Progenitor cell of endocrine pancreas (in vitro differentiated cells): Measurements from ENCODE around the gene ATP23. TPM values are rescaled to one million over a fixed set of nuclear protein-coding genes. Genes with fewer than 3 reads are reported as not detected.

Source experiments
- DNase-seq: peaks from one replicate; pipeline ENCODE4 v3.0.0; 2021; ENCODE audit warnings: low spot score; ENCODE audit not compliant: unreplicated experiment
- H3K27ac Mint-ChIP-seq: 2 replicates; pipeline ENCODE4 v1.8.0; 2021; ENCODE audit warnings: mild to moderate bottlenecking, moderate library complexity, mixed read lengths
- H3K27me3 Mint-ChIP-seq: 2 replicates; pipeline ENCODE4 v1.8.0; 2021; ENCODE audit warnings: mixed read lengths
- H3K36me3 Mint-ChIP-seq: 2 replicates; pipeline ENCODE4 v1.8.0; 2022; ENCODE audit warnings: mixed read lengths; ENCODE audit not compliant: insufficient read depth
- H3K4me1 Mint-ChIP-seq: 2 replicates; pipeline ENCODE4 v1.8.0; 2021; ENCODE audit warnings: low read depth, mixed read lengths
- H3K4me3 Mint-ChIP-seq: 2 replicates; pipeline ENCODE4 v1.8.0; 2021; ENCODE audit warnings: low read depth, mild to moderate bottlenecking, moderate library complexity, mixed read lengths
- H3K9me3 Mint-ChIP-seq: 2 replicates; pipeline ENCODE4 v1.8.0; 2021; ENCODE audit warnings: low read depth, mixed read lengths
- long read RNA-seq: library from polyadenylated mRNA; unstranded; transcript quantifications from one replicate; pipeline ENCODE4 v2.0.0, GENCODE V29; 2020
- total RNA-seq: library from RNA; stranded (reverse); gene quantifications from 2 replicates; pipeline ENCODE4 v1.2.1, GENCODE V29; 2021
- TF ChIP-seq, protein P1 (sequence below): fragments of 200-600 bp; sonication (generic); IDR thresholded peaks from one replicate; pipeline ENCODE4 v1.5.0; 2021; ENCODE audit warnings: antibody characterized with exemption, mild to moderate bottlenecking; ENCODE audit not compliant: unreplicated experiment

The ATP23 gene, protein sequence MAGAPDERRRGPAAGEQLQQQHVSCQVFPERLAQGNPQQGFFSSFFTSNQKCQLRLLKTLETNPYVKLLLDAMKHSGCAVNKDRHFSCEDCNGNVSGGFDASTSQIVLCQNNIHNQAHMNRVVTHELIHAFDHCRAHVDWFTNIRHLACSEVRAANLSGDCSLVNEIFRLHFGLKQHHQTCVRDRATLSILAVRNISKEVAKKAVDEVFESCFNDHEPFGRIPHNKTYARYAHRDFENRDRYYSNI
- total RNA-seq: 6.0 and 6.6 TPM in 2 replicates
- long read RNA-seq, partial matches to known transcripts: 0 of 2 reads
- long read RNA-seq, other reads (novel, unspliced or antisense): 0 of 2 reads

DNA sequence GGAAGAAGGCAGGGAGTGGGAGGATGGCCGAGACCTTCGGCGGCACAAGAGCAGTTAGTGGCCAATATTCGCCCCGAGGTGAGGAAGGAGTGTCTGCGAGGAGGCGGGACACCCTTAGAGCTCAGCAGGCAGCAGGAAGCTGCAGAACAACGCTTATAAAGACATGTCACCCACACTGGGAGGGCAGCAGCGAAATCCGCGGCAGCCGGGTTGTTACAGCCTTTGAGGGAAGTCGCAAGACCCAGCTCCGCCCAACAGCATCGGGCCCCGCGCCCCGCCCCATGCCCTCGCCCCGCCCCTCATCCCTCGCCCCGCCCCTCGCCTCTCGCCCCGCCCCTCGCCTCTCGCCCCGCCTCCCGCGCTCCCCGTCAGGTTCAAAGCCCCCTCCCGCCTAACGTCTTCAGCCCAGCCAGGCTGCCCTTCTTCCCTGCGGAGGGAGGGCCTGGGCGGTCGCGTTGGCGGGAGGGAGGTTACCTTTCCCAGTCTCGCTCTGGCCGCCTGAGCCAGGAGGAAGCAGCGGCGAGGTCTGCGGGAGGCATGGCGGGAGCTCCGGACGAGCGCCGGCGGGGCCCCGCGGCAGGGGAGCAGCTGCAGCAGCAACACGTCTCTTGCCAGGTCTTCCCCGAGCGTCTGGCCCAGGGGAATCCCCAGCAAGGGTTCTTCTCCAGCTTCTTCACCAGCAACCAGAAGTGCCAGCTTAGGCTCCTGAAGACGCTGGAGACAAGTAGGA lies at the start of gene ATP23:
Gene ATP23, plus strand, starts transcription at position 403 of the 730 bp plus-strand sequence. Its CDS starts 135 bp downstream, at position 538.
- H3K27me3 Mint-ChIP-seq: peaks cover 14% of the 10 kb centered on the region
- H3K9me3 Mint-ChIP-seq: no peaks in the 10 kb centered on the region
- H3K4me3 Mint-ChIP-seq: peak within 1 kb of the TSS; percentile 79
- peak; percentile 89 for DNase-seq
- TF ChIP-seq, protein P1, sequence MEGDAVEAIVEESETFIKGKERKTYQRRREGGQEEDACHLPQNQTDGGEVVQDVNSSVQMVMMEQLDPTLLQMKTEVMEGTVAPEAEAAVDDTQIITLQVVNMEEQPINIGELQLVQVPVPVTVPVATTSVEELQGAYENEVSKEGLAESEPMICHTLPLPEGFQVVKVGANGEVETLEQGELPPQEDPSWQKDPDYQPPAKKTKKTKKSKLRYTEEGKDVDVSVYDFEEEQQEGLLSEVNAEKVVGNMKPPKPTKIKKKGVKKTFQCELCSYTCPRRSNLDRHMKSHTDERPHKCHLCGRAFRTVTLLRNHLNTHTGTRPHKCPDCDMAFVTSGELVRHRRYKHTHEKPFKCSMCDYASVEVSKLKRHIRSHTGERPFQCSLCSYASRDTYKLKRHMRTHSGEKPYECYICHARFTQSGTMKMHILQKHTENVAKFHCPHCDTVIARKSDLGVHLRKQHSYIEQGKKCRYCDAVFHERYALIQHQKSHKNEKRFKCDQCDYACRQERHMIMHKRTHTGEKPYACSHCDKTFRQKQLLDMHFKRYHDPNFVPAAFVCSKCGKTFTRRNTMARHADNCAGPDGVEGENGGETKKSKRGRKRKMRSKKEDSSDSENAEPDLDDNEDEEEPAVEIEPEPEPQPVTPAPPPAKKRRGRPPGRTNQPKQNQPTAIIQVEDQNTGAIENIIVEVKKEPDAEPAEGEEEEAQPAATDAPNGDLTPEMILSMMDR: no peak
- peaks cover 1% of the 10 kb centered on the region for H3K36me3 Mint-ChIP-seq
- H3K27ac Mint-ChIP-seq: peak within 1 kb of the TSS; percentile 95
- peaks cover 11% of the 10 kb centered on the region for H3K4me1 Mint-ChIP-seq

DNA sequence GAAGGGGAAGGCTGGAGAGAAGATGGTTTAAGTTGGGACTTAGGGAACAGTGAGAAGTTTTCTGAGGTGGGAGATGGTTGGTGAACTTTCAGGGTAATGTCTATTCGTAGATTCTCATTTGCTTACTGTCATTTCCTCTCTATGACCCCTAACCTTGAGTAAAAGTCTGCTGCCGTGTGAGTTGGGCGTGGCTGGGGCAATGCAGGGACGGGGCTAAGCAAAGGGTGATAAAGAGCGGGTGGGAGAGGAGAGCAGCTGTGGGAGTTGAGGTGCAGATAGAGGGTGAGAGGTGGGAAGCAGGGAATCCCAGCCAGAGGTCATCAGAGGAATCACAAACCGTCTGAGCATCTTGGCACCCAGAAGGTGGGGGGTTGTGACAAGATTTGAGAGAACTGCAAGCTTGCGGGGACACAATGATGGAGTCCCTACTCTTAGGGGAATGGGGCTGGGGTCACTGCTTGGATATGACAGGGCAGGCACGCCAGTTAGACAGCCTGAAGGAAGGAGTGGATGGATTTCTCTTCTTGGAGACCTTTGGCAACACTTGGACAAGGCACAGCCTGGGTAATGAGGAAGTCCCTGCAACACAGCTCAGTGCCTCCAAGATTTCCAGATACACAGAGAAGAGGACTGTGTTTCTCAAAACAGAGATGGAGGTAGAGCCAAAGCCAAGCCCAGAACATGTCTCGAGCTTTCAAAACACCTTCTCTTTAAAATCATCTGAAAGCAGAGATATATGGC lies 49.0 kb upstream of the ATP23 start:
- H3K27me3 Mint-ChIP-seq: peaks cover 57% of the 10 kb centered on the region
- H3K4me3 Mint-ChIP-seq: no peak overlapping the region
- TF ChIP-seq, protein P1: no peak
- no peaks in the 10 kb centered on the region for H3K9me3 Mint-ChIP-seq
- H3K4me1 Mint-ChIP-seq: peaks cover 22% of the 10 kb centered on the region
- H3K27ac Mint-ChIP-seq: no peak overlapping the region
- H3K36me3 Mint-ChIP-seq: no peaks in the 10 kb centered on the region
- no peak for DNase-seq

DNA sequence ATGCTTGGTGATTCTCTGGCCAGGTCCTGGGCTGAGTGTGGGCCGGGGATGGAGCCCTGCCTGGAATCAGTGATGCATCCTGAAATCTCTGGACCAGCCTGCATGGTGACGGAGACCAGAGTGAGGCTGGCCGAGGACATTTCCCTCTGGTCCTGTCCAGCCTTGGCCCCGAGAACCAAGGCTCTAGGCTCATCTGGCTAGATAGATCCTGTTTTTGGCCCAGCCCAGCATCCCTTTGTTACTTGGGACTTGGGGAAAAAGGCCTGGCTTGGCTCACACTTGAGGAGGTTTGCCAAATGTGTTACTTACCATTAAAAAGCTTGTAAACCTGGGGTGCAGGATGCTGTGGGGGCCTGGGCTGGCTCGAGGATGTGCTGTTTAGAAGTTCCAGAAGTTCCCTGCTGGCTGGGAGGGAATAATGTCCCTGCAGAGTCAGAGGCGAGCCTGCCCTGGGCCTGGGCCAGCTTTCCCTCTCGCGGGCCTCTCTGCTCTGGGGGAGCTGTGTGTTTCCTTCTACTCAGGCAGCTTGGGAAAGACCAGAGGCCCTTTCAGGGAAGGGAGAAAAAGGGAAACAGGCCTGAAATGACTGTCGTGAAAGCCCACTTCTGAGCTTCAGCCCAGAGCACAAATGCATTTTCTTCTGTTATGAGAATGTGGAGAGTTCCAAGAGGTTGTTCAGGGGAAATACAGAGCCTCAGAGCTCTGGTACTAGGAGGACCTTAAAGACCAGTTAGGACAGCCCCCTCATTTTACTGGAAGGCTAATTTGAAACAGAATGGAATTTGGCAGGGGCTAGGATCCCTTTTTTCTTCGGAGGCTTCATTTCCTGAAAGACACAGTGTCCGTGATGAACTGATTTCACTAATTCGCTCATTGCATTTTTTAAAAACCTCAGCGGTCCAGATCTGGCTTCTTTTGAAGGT lies 47.7 kb upstream of the ATP23 start:
- peak overlapping the region; percentile 12 for H3K4me3 Mint-ChIP-seq
- H3K27me3 Mint-ChIP-seq: peaks cover 65% of the 10 kb centered on the region
- peaks cover 15% of the 10 kb centered on the region for H3K4me1 Mint-ChIP-seq
- TF ChIP-seq, protein P1: no peak
- H3K9me3 Mint-ChIP-seq: no peaks in the 10 kb centered on the region
- H3K27ac Mint-ChIP-seq: peak overlapping the region; percentile 59
- no peak for DNase-seq
- H3K36me3 Mint-ChIP-seq: no peaks in the 10 kb centered on the region

DNA sequence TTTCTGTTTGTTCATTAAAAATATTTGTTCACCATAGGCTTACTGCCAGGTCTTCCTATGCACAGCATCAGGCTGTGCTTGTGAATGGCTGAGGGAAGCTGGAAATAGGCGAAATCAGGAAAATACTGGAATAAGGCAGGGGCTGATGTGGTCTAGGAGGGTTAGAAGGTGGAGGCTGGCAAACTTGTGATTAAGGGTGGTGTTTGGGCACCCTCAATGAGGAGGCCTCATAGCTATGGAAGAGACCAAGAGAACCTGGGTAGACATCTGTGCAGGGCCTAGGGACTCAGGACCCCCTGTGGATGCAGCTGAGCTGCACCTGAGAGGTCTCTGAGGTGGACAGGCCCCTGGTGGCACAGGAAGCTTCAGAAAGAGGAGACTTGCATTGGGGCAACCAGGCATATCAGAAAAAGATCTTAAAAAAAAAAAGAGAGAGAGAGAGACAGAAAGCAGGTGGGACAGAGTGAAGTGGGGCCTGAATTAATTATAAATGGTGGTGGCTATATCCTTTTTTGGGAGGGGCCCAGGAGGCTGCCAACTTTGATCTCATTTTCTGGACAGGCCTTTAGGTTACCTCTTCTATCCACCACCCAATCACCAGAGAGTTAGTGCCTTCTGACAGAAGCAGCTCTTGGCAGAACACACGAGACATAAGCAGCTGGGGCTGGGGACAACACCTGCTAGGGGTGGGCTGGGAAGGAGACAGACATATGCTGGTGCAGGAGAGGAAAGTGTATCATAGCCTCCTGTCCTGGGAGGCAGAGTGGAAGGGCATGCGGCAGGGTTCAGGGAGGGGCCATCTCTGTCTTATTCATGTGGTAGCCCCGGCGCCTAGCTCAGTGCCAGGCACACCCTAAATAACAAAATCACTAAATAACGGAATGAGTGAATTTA lies 46.7 kb upstream of the ATP23 start:
- no peaks in the 10 kb centered on the region for H3K36me3 Mint-ChIP-seq
- H3K9me3 Mint-ChIP-seq: no peaks in the 10 kb centered on the region
- TF ChIP-seq, protein P1: no peak
- peaks cover 15% of the 10 kb centered on the region for H3K4me1 Mint-ChIP-seq
- DNase-seq: no peak
- peaks cover 65% of the 10 kb centered on the region for H3K27me3 Mint-ChIP-seq
- H3K4me3 Mint-ChIP-seq: peak overlapping the region; percentile 48
- peak overlapping the region; percentile 59 for H3K27ac Mint-ChIP-seq
